Measurements from ENCODE around the gene ZFP64.

ZFP64 gene

GRCh38 chr20:52103913-52104545 lies 87.5 kb downstream of the ZFP64 start:
- DNase-seq, result no peak

- DNase-seq, result no peak
These were observed 88.2 kb downstream of the ZFP64 start for GRCh38 chr20:52103335-52103912.

DNA sequence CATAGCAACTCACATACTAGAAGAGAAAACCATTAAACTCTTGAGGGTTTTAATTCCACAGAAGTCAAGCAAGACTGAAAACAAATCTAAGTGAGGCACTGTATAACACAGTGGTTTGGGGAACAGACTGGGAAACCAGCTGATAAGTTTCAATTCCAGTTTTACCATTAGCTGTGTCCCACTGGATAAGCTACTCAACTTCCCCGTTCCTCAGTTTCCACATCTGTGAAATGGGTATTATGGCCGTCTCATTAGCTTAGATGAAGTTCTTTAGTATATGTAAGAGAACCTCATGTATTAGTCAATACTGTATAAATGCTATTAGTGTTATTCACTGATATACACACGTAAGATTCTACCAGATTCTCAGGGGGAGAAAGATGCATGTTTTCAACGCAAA lies 89.0 kb downstream of the ZFP64 start:
- no peak for DNase-seq

- no peak for DNase-seq
These were observed 89.5 kb downstream of the ZFP64 start for GRCh38 chr20:52102126-52102525.
